IMR-90 (cell line): ENCODE results near the gene SPATC1L.

Source experiments
- CEBPB ChIP-seq: IDR thresholded peaks from 2 replicates; pipeline ENCODE4 v1.6.1; 2012; ENCODE audit warnings: low read depth, low read length, improper control_type of control experiment
- CHD1 ChIP-seq: IDR thresholded peaks from 2 replicates; pipeline ENCODE4 v1.6.1; 2012; ENCODE audit warnings: low read depth, low read length, improper control_type of control experiment
- MAZ ChIP-seq: IDR thresholded peaks from 2 replicates; pipeline ENCODE4 v1.6.1; 2012; ENCODE audit warnings: low read depth, mild to moderate bottlenecking, low read length, improper control_type of control experiment, moderate library complexity, borderline replicate concordance
- POLR2A ChIP-seq: IDR thresholded peaks from 2 replicates; pipeline ENCODE4 v1.6.1; 2012; ENCODE audit warnings: mild to moderate bottlenecking, low read depth, low read length
- RFX5 ChIP-seq: IDR thresholded peaks from 2 replicates; pipeline ENCODE4 v1.8.0; 2012; ENCODE audit warnings: low read depth, mild to moderate bottlenecking, low read length, moderate library complexity
- TF ChIP-seq, protein P1 (sequence below): conservative IDR thresholded peaks from 2 replicates; pipeline ENCODE4 v1.5.1; 2012; ENCODE audit warnings: mild to moderate bottlenecking, low read depth, low read length, improper control_type of control experiment
- TF ChIP-seq, protein P2 (sequence below): fragments of 150-350 bp; IDR thresholded peaks from 2 replicates; pipeline ENCODE4 v1.6.1; 2016; ENCODE audit warnings: low read depth, mild to moderate bottlenecking, low read length, moderate library complexity, borderline replicate concordance

DNA sequence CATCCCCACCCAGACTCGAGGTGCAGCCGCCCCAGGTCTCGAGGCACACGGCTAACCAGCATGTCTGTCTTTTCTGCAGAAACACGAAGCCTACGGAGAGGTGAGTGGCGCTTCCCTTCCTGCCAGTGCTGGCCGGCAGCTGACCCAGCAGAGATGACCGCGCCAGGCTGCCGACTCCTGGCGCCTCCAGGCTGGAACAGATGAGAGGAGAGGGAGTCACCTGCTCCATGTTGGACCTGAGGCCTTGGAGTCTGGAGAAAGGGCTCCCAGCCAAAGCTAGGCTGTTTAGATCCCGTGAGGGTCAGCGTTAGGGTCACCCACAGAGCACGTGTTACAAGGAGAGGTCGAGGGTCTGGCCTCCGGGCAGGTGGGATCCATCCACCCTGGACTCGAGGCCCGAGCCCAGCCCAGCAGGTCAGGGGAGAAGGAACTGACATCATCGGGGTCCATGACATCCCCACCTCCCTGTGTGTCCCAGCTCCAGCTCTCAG is 71.5 kb downstream of the SPATC1L start:
- TF ChIP-seq, protein P1, sequence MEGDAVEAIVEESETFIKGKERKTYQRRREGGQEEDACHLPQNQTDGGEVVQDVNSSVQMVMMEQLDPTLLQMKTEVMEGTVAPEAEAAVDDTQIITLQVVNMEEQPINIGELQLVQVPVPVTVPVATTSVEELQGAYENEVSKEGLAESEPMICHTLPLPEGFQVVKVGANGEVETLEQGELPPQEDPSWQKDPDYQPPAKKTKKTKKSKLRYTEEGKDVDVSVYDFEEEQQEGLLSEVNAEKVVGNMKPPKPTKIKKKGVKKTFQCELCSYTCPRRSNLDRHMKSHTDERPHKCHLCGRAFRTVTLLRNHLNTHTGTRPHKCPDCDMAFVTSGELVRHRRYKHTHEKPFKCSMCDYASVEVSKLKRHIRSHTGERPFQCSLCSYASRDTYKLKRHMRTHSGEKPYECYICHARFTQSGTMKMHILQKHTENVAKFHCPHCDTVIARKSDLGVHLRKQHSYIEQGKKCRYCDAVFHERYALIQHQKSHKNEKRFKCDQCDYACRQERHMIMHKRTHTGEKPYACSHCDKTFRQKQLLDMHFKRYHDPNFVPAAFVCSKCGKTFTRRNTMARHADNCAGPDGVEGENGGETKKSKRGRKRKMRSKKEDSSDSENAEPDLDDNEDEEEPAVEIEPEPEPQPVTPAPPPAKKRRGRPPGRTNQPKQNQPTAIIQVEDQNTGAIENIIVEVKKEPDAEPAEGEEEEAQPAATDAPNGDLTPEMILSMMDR = no peak
- TF ChIP-seq CEBPB = no peak
- TF ChIP-seq POLR2A = no peak
- TF ChIP-seq, protein P2, sequence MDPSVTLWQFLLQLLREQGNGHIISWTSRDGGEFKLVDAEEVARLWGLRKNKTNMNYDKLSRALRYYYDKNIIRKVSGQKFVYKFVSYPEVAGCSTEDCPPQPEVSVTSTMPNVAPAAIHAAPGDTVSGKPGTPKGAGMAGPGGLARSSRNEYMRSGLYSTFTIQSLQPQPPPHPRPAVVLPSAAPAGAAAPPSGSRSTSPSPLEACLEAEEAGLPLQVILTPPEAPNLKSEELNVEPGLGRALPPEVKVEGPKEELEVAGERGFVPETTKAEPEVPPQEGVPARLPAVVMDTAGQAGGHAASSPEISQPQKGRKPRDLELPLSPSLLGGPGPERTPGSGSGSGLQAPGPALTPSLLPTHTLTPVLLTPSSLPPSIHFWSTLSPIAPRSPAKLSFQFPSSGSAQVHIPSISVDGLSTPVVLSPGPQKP = no peak
- TF ChIP-seq RFX5 = no peak
- TF ChIP-seq MAZ = no peak
- no peak for TF ChIP-seq CHD1
